ENCODE data around the gene GLT8D2.

GLT8D2 gene

DNA sequence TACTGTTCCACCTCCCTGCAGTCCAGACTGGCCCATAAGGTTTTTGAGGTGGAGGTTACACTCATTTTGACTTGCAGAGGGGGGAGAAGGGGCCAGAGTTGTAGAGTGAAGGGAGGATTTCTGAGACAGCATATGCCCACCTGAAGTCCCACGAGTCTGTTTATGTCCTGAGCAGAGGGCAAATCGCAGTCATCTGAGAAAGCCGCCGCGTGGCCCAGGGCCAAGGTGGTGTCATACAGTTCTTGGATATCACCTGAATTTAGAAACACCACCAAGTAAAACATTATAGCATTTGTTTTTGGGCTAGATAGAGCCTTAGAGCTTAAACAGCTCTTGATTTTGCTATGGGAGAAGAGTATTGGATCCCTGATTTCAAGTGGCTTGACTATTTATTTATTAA lies 53.4 kb downstream of the GLT8D2 start:
- no peaks in the 10 kb centered on the region for H3K79me2 ChIP-seq (ENCODE audit: insufficient read depth, low read length)
- H3K36me3 ChIP-seq (ENCODE audit: low read length): no peaks in the 10 kb centered on the region
- no peak overlapping the region for H3K4me2 ChIP-seq (ENCODE audit: low read depth, low read length, poor library complexity, severe bottlenecking)
- H3K9me2 ChIP-seq (replicated peaks; ENCODE audit: insufficient read depth, low read length): no peaks in the 10 kb centered on the region
- no peak overlapping the region for H3K27ac ChIP-seq (ENCODE audit: low read depth, low read length)
- TF ChIP-seq, protein P1, sequence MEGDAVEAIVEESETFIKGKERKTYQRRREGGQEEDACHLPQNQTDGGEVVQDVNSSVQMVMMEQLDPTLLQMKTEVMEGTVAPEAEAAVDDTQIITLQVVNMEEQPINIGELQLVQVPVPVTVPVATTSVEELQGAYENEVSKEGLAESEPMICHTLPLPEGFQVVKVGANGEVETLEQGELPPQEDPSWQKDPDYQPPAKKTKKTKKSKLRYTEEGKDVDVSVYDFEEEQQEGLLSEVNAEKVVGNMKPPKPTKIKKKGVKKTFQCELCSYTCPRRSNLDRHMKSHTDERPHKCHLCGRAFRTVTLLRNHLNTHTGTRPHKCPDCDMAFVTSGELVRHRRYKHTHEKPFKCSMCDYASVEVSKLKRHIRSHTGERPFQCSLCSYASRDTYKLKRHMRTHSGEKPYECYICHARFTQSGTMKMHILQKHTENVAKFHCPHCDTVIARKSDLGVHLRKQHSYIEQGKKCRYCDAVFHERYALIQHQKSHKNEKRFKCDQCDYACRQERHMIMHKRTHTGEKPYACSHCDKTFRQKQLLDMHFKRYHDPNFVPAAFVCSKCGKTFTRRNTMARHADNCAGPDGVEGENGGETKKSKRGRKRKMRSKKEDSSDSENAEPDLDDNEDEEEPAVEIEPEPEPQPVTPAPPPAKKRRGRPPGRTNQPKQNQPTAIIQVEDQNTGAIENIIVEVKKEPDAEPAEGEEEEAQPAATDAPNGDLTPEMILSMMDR (IDR thresholded peaks at IDR 0.05; ENCODE audit: insufficient read depth, low read length, poor library complexity, severe bottlenecking): no peak
- TF ChIP-seq EZH2phosphoT487 (conservative IDR thresholded peaks at IDR 0.05; ENCODE audit: low read length): no peak
- no peaks in the 10 kb centered on the region for H3K27me3 ChIP-seq (ENCODE audit: low read length)
- H2AFZ ChIP-seq (ENCODE audit: low read depth, low read length, severe bottlenecking): no peak overlapping the region
- H3F3A ChIP-seq (ENCODE audit: insufficient read depth): no peaks in the 10 kb centered on the region
- no peaks in the 10 kb centered on the region for H4K20me1 ChIP-seq (ENCODE audit: low read depth, low read length)
- no peaks in the 10 kb centered on the region for H3K9me3 ChIP-seq (ENCODE audit: insufficient read depth, low read length)
- H3K4me3 ChIP-seq (ENCODE audit: insufficient read depth, low read length, poor library complexity, severe bottlenecking): no peak overlapping the region
- no peak overlapping the region for H3K9ac ChIP-seq (ENCODE audit: low read length)

DNA sequence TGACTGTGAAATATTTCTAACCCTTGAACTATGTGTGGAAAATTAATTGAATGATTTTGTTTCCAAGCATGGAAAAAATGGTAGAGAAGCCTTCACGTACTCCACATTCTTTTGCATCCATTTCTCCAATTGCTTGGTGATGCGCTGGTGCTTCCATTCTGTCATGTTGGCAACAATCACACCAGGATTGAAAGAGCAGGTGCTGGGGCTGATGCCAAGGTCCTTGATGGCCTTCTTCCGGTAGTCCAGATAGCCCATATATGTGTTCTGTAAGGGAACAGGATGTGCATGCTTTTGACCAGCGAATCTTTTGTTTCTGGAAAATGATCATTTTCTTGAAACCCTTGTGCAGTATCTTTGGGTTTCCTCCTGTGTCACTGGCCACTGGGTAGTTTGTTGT lies 55.8 kb downstream of the GLT8D2 start:
- no peak for TF ChIP-seq EZH2phosphoT487 (conservative IDR thresholded peaks at IDR 0.05; ENCODE audit: low read length)
- TF ChIP-seq, protein P1 (IDR thresholded peaks at IDR 0.05; ENCODE audit: insufficient read depth, low read length, poor library complexity, severe bottlenecking): no peak
- Histone ChIP-seq H2AFZ (ENCODE audit: low read depth, low read length, severe bottlenecking) (no peak overlapping the region), H3K79me2 (ENCODE audit: insufficient read depth, low read length) (no peaks in the 10 kb centered on the region), H3K9me3 (ENCODE audit: insufficient read depth, low read length) (no peaks in the 10 kb centered on the region), H3K4me3 (ENCODE audit: insufficient read depth, low read length, poor library complexity, severe bottlenecking) (no peak overlapping the region), H3K36me3 (ENCODE audit: low read length) (peaks cover 5% of the 10 kb centered on the region; the same call in 1 of the 2 replicates), H3K27me3 (ENCODE audit: low read length) (no peaks in the 10 kb centered on the region), H3K27ac (ENCODE audit: low read depth, low read length) (no peak overlapping the region), H3F3A (ENCODE audit: insufficient read depth) (peaks cover 3% of the 10 kb centered on the region; the same call in 1 of the 2 replicates), H4K20me1 (ENCODE audit: low read depth, low read length) (no peaks in the 10 kb centered on the region), H3K4me2 (ENCODE audit: low read depth, low read length, poor library complexity, severe bottlenecking) (no peak overlapping the region), H3K9ac (ENCODE audit: low read length) (no peak overlapping the region), H3K9me2 (replicated peaks; ENCODE audit: insufficient read depth, low read length) (no peaks in the 10 kb centered on the region)

DNA sequence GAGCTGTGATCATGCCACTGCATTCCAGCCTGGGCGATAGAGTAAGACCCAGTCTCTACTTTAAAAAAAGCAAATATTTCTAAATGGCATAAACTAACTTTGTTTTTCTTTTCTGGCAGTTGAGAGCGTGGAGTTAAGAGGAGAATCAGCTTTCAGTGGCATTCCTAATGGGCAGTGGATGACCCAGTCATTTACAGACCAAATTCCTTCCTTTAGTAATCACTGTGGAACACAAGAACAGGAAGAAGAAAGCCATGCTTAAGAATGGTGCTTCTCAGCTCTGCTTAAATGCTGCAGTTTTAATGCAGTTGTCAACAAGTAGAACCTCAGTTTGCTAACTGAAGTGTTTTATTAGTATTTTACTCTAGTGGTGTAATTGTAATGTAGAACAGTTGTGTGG lies 63.2 kb downstream of the GLT8D2 start:
- H3K36me3 ChIP-seq (ENCODE audit: low read length): peaks cover 41% of the 10 kb centered on the region; the same call in 1 of the 2 replicates

More for the DNA sequence above, 63.2 kb downstream of the GLT8D2 start:
- Histone ChIP-seq H3K9ac (ENCODE audit: low read length) (no peak overlapping the region), H3F3A (ENCODE audit: insufficient read depth) (peaks cover 6% of the 10 kb centered on the region; the same call in 1 of the 2 replicates), H3K9me2 (replicated peaks; ENCODE audit: insufficient read depth, low read length) (no peaks in the 10 kb centered on the region), H3K4me2 (ENCODE audit: low read depth, low read length, poor library complexity, severe bottlenecking) (no peak overlapping the region), H3K27ac (ENCODE audit: low read depth, low read length) (no peak overlapping the region), H3K79me2 (ENCODE audit: insufficient read depth, low read length) (0 out of 2 replicates have a peak, but pooled peaks cover 6% of the 10 kb centered on the region), H3K9me3 (ENCODE audit: insufficient read depth, low read length) (no peaks in the 10 kb centered on the region), H2AFZ (ENCODE audit: low read depth, low read length, severe bottlenecking) (no peak overlapping the region), H4K20me1 (ENCODE audit: low read depth, low read length) (no peaks in the 10 kb centered on the region), H3K27me3 (ENCODE audit: low read length) (no peaks in the 10 kb centered on the region), H3K4me3 (ENCODE audit: insufficient read depth, low read length, poor library complexity, severe bottlenecking) (no peak overlapping the region)
- TF ChIP-seq EZH2phosphoT487 (conservative IDR thresholded peaks at IDR 0.05; ENCODE audit: low read length): no peak
- TF ChIP-seq, protein P1 (IDR thresholded peaks at IDR 0.05; ENCODE audit: insufficient read depth, low read length, poor library complexity, severe bottlenecking): no peak
